ENCODE results near the gene CCND2.

The CCND2 gene

DNA sequence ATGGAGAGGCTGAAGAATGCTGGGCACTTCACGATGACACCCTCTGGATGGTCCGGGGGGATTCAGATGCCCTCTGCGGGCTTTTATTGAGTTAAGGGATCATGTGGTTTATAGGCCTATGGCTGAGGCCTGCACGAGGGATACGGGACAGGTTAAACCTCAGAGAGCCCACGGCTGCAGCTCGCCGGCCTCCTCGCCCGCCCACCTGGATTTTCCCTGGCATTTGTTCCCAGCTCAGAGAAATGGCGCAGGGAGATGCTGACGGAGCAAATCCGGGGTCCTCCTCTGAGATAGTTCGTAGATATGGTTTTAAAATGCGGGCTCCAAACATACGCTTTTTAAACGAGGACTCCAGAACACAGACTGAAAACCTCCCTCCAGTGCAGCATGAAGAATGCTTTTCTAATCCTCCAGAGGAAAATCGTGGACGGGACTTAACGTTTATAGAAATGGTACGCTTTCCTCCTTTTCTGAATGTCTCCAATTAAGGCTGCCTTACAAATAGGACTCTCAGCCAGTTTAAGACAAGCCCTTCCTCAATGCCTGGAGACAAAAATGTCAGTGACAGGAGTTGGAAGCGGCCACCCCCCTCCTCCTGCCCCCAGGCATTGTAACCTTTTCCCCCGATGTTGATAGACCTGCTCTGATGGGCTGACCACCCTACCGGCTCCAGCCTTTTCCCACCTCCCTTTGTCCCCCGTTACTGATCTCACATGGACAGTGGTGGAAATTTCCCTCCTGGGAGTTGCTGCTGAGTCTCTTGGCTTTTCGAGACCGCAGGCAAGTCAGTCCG, 16.6 kb downstream of the CCND2 start:
- ChIA-PET CTCF (interaction anchor here (3.6 to 8.9 kb wide), 2 partner anchors 13 to 405 kb away, joined by 13 to 63 read pairs; no protein-coding TSS in a partner anchor), POLR2A (interaction anchor here (1.6 kb wide), 1 partner anchor 14 kb away, joined by 5 read pairs; no protein-coding TSS in a partner anchor)
- no peak for DNase-seq (ENCODE audit: extremely low spot score)
- TF ChIP-seq CTCF (IDR thresholded peaks at IDR 0.05; ENCODE audit: control extremely low read depth, extremely low read depth, low read depth, missing control alignments): no peak

DNA sequence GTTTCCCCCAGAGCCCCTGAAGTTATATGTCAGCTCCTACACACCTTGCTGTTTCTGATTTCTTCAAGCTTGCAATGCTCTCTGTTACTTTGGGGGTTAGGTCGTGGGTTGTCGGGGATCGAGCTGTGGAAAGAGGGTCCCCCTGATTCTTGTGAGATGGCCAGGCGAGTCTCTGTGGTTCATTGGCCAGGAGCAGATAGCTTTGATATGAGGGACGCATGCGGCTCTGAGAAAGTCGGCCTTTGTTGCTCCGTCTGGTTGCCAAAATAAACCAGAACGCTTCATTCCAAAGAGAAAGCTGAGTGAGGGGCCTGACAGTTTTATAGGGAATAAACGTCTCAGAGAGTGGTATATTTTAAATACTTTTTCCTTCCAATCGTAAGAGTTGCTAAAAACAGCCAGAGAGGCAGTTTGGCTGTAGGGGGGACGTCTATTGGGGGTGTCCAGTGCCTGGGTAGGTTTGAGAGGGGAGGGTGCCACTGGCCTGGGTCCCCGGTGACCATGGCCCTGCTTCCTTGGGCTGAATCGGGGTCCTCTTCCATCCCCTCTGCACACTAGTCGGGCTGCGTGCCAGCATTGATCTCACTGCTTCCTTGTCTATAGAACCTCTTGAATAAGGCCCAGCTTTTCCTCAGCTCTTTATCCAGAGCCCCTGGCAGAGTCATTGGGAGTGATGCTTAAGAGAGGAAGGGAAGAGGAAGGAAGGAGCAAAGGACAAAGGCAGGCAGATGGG, 18.9 kb downstream of the CCND2 start:
- ChIA-PET CTCF (interaction anchor here (1.2 to 8.9 kb wide), 3 partner anchors 8 to 15 kb away, joined by 3 to 63 read pairs (median 3); no protein-coding TSS in a partner anchor), POLR2A (interaction anchor here (0.6 kb wide), 1 partner anchor 33 kb away, joined by 5 read pairs; no protein-coding TSS in a partner anchor)
- no peak for DNase-seq (ENCODE audit: extremely low spot score)
- TF ChIP-seq CTCF (IDR thresholded peaks at IDR 0.05; ENCODE audit: control extremely low read depth, extremely low read depth, low read depth, missing control alignments): no peak

GRCh38 chr12:4293299-4293965, 19.9 kb downstream of the CCND2 start:
- no peak for TF ChIP-seq CTCF (IDR thresholded peaks at IDR 0.05; ENCODE audit: control extremely low read depth, extremely low read depth, low read depth, missing control alignments)
- ChIA-PET CTCF (interaction anchor here (1.4 to 1.9 kb wide), 2 partner anchors 16 to 408 kb away, joined by 4 to 11 read pairs; no protein-coding TSS in a partner anchor), POLR2A (interaction anchor here (0.6 kb wide), 1 partner anchor 409 kb away, joined by 4 read pairs; no protein-coding TSS in a partner anchor)
- no peak for DNase-seq (ENCODE audit: extremely low spot score)

DNA sequence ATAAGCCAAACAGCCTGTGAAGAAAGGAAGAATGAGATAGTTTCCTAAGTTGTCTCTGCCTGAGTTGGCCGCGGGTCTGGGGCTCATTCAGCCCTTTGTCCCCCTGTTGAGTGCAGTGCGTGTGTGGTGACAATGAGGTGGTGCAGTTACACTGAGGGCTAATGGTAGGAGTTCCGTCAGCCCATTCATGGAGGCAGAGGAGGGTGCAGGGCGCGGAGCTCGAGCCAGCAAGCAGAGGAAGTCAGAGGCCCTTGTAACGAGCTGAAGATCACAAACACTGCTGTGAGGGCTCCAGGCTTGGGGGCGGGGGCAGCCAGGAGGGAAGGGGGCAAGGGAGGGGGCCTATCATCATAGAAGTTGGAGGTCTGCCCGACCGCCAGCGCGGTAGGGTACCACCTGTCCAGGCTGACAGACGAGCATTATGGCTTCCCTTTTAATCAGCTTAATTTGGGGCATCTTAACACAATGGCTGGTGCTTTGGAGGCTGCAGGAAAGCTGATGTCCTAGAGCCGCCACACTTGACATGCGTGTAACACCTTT, 20.5 kb downstream of the CCND2 start:
- CTCF ChIA-PET: interaction anchor here (1.0 to 1.9 kb wide), 5 partner anchors 9 to 408 kb away, joined by 4 to 11 read pairs (median 4); no protein-coding TSS in a partner anchor
- no peak for DNase-seq (ENCODE audit: extremely low spot score)
- no peak for TF ChIP-seq CTCF (IDR thresholded peaks at IDR 0.05; ENCODE audit: control extremely low read depth, extremely low read depth, low read depth, missing control alignments)
- POLR2A ChIA-PET: interaction anchor here (0.6 kb wide), 1 partner anchor 409 kb away, joined by 4 read pairs; no protein-coding TSS in a partner anchor

DNA sequence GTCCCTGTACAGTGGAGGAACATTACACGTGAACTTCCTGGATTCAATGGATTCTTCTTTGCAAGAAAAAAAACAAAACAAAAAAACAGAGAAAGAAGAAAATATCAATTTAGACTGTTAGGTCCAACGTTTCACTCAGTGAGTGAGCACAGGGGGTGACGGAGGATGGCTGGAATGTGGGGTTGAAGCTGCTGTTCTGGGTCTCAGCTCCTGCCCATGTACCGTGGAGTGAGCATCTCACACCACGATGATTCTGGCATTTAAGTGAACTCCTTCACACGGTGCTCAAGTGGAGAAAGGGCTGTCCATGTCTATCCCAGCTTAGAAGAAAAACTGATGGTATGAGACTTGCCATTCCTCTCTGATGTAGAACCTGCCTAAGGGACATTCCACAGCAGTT, 23.2 kb downstream of the CCND2 start:
- ChIA-PET POLR2A (interaction anchor here (0.7 kb wide), 1 partner anchor 204 kb away, joined by 4 read pairs; no protein-coding TSS in a partner anchor), CTCF (interaction anchor here (0.7 to 1.4 kb wide), 3 partner anchors 10 to 20 kb away, joined by 3 to 4 read pairs (median 3); no protein-coding TSS in a partner anchor)
- no peak for DNase-seq (ENCODE audit: extremely low spot score)
- TF ChIP-seq CTCF (IDR thresholded peaks at IDR 0.05; ENCODE audit: control extremely low read depth, extremely low read depth, low read depth, missing control alignments): no peak

Measured in GM10248 (cell line).